Ovary (tissue), 9 donors: Measurements from ENCODE around the gene KDM2A. TPM values are rescaled to one million over a fixed set of nuclear protein-coding genes. Genes with fewer than 3 reads are reported as not detected.

Source experiments
- DNase-seq, 5 donors: peaks; one replicate each; pipeline ENCODE4 v3.0.0-alpha.2; 2019 to 2020
- H3K27ac ChIP-seq, 2 donors: fragments of 200-600 bp; one replicate each; pipeline versions ENCODE4 v1.5.1 to v1.8.0; 2019 to 2022
- H3K27me3 ChIP-seq: fragments of 200-600 bp; one replicate; pipeline ENCODE4 v1.8.0; 2022
- H3K36me3 ChIP-seq: fragments of 200-600 bp; sonication (generic); one replicate; pipeline ENCODE4 v1.5.1; 2019
- H3K4me1 ChIP-seq: one replicate; pipeline ENCODE4 v1.8.1; 2013; ENCODE audit warnings: mild to moderate bottlenecking, moderate library complexity; ENCODE audit not compliant: insufficient read depth
- H3K4me3 ChIP-seq: fragments of 200-600 bp; sonication (generic); one replicate; pipeline ENCODE4 v1.5.1; 2017
- H3K9me3 ChIP-seq, 2 donors: fragments of 200-600 bp in 1 of 2; sonication (generic) in 1 of 2; one replicate each; pipeline versions ENCODE4 v1.5.1 to v1.8.1; 2013 to 2019; ENCODE audit warnings: mild to moderate bottlenecking in 1 of 2, moderate library complexity in 1 of 2
- EP300 ChIP-seq: sonication (generic); formaldehyde crosslinking; IDR thresholded peaks from one replicate; pipeline ENCODE4 v1.6.1; 2017; ENCODE audit warnings: antibody characterized with exemption
- POLR2A ChIP-seq: fragments of 450-650 bp; IDR thresholded peaks from one replicate; pipeline ENCODE4 v1.6.1; 2017; ENCODE audit warnings: antibody characterized with exemption, mild to moderate bottlenecking, moderate library complexity
- WGBS, 3 donors: extraction: QIAGEN DNeasy Blood & Tissue Kit in 1 of 3; methylation state at CpG; one replicate each; pipeline versions ENCODE4 v1.1.5 to v1.1.7; 2013 to 2017; 5-methylcytosine and 5-hydroxymethylcytosine counted together
- intact Hi-C, 4 donors: fragments of 100-400 bp; cut with DNase I; formaldehyde crosslinking; loops; one replicate each; pipeline versions ENCODE4 v1.11.0 to v1.15.1; 2022 to 2023
- polyA plus RNA-seq, 2 donors: library from polyadenylated mRNA; stranded (reverse); fragments of 200-250 nt in 1 of 2; fragments of 350-450 nt in 1 of 2; fragmentation: Illumina TruSeq in 1 of 2; extraction: RNeasy Lipid Tissue Mini Kit (QIAGEN cat#74804) in 1 of 2; gene quantifications; one replicate each; pipeline ENCODE4 v1.2.3, GENCODE V29; 2013 to 2014
- total RNA-seq, 7 donors: library from RNA; depleted of rRNA in 2 of 7; stranded (reverse); fragments of >200 nt in 2 of 7; fragmentation: NEBNext Ultra II Directional in 3 of 7; extraction: Animal tissue kit (Norgen Biotek cat#: 25700) in 3 of 7; gene quantifications; one replicate each; pipeline versions ENCODE4 v1.1.0 to v1.2.4, GENCODE V29; 2016 to 2023
- TF ChIP-seq, protein P1 (sequence below), 3 donors: fragments of 450-650 bp in 2 of 3; fragments of 200-600 bp in 1 of 3; IDR thresholded peaks; one replicate each; pipeline versions ENCODE4 v1.5.1 to v1.8.0; 2016 to 2022; ENCODE audit warnings: antibody characterized with exemption in 3 of 3, mild to moderate bottlenecking in 1 of 3
- donor health status: DM: no; HTN: no; CAD: no; lungs with moderate emphysema.
- donor health status: DM: no; HTN: no; CAD: no.
- donor health status: Bipolar disorder and iron deficiency.
- donor health status: DM: yes; HTN: yes; CAD: no.
- donor health status: DM: no; HTN: no; CAD: no.
- donor health status: DM: yes; HTN: yes; CAD: no.

The KDM2A gene
- total and polyA plus RNA-seq, 9 donors = 33.5 to 76.9 (median 53.0) TPM

DNA sequence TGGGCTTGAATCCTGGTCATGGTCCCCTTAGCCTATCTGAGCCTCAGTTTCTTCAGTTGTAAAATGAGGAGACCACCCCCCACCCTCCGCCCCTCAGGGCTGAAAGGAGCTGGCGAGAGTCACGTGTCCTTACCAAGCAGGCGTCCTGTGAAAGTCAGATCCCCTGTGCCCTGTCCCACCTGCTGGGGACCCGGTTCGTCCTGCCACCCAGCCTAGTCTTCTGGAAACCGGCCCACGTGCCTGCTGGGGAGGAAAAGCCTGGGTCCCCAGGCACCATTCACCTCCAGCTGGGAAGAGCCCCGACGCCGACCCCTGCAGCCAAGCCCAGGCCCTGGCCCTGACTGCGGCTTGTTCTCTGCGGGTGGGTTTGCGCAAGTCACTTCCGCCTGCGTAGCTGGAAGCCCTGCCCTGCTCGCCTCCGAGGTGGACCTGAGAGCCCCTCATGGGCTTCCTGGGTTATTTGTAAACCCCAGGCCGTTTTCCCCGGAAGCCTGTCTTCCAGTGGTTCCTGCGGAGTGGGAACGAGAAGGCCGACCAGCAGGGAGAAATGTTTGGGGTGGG lies 183.6 kb downstream of the KDM2A start:
- peak in 4 of 5 donors; percentile 48 to 71 (median 54) for DNase-seq
- TF ChIP-seq, protein P1, sequence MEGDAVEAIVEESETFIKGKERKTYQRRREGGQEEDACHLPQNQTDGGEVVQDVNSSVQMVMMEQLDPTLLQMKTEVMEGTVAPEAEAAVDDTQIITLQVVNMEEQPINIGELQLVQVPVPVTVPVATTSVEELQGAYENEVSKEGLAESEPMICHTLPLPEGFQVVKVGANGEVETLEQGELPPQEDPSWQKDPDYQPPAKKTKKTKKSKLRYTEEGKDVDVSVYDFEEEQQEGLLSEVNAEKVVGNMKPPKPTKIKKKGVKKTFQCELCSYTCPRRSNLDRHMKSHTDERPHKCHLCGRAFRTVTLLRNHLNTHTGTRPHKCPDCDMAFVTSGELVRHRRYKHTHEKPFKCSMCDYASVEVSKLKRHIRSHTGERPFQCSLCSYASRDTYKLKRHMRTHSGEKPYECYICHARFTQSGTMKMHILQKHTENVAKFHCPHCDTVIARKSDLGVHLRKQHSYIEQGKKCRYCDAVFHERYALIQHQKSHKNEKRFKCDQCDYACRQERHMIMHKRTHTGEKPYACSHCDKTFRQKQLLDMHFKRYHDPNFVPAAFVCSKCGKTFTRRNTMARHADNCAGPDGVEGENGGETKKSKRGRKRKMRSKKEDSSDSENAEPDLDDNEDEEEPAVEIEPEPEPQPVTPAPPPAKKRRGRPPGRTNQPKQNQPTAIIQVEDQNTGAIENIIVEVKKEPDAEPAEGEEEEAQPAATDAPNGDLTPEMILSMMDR (IDR thresholded peaks at IDR 0.05) = no peak
- no peak for TF ChIP-seq POLR2A
- TF ChIP-seq EP300 = no peak
- no peaks in the 10 kb centered on the region for H3K27me3 ChIP-seq
- 20 to 28% (median 21%) methylated on average over 20 to 23 of the region's 23 CpGs for WGBS, 3 donors
- H3K36me3 ChIP-seq = no peaks in the 10 kb centered on the region
- peaks cover 9% of the 10 kb centered on the region for H3K4me1 ChIP-seq
- H3K27ac ChIP-seq = peak overlapping the region; percentile 81 to 82
- peak overlapping the region; percentile 61 for H3K4me3 ChIP-seq
- H3K9me3 ChIP-seq = no peaks in the 10 kb centered on the region
- intact Hi-C loops = no loop called here

DNA sequence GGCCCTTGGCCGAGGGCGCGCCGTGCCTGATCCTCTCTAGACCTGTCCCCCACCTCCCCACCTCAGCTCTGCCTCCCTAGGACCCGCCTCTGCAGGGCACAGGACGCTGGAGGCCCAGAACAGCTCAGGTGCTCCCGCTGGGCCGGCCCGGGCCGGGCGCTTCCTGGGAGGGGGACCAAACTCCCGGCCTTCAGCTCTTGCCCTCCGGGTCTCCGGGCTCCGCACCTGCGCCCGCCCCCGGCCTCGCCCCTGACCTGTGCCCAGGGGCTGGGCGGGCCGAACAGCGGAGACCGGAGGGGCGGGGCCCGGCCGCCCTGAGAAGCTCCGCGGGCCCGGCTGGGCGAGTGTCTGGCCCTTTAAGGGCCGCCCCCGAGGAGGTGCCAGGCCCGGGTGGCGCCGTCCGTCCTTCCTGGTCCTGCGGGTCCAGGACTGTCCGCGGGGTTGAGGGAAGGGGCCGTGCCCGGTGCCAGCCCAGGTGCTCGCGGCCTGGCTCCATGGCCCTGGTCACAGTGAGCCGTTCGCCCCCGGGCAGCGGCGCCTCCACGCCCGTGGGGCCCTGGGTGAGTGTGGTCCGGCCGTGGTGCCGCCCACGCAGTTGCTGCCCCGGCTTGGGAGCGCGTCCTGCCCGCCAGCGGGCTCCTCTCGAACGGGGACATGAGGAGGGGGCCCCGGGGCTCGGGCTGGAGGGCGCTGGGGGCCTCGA lies 184.2 kb downstream of the KDM2A start, which contains the start of gene SSH3:
TSS of gene SSH3 (plus strand) at position 399 of the 703 bp plus-strand sequence. CDS start at position 495, 96 bp downstream.
- Histone ChIP-seq H3K27me3 (no peaks in the 10 kb centered on the region), H3K4me1 (peaks cover 9% of the 10 kb centered on the region), H3K9me3 (no peaks in the 10 kb centered on the region), H3K27ac (peak within 1 kb of the TSS; percentile 81 to 82), H3K36me3 (no peaks in the 10 kb centered on the region), H3K4me3 (peak within 1 kb of the TSS; percentile 61)
- peak; percentile 70 to 79 (median 73) for DNase-seq
- intact Hi-C loops = no loop called here
- WGBS, 3 donors = 1% methylated on average over 50 to 65 of the region's 65 CpGs
- TF ChIP-seq, protein P1 (IDR thresholded peaks at IDR 0.05) = no peak
- TF ChIP-seq POLR2A = peak; percentile 39
- no peak for TF ChIP-seq EP300

DNA sequence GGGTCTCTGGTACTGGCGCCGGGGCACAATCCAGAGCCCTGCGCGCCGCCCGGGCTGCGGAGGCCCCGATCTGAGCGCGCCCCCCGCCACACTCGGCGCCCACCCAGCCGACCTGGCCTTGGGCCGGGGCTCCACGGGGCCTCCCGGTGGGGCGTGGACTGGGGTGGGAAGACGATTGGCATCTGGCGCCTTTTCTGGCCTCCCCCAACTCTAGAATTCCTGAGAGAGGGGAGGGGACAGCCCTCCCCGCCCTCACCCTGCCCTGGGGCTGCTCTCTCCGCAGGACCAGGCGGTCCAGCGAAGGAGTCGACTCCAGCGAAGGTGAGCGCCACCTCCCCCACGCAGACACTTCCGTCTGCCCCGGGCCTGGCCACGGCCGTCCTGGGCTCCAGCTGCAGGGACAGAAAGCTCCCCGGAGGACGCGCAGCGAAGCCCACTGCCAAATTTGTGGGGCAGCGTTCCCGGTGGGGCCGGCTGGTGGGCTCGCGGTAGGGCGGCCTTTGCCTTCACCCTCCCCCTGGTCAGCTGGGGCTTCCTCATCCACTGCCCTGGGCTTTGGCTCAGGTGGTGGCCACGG lies 184.9 kb downstream of the KDM2A start:
- H3K27me3 ChIP-seq = no peaks in the 10 kb centered on the region
- TF ChIP-seq, protein P1 (IDR thresholded peaks at IDR 0.05) = no peak
- TF ChIP-seq EP300 (no peak), POLR2A (no peak)
- peaks cover 9% of the 10 kb centered on the region for H3K4me1 ChIP-seq
- peak overlapping the region; percentile 61 for H3K4me3 ChIP-seq
- H3K9me3 ChIP-seq = no peaks in the 10 kb centered on the region
- H3K36me3 ChIP-seq = no peaks in the 10 kb centered on the region
- intact Hi-C loops = no loop called here
- H3K27ac ChIP-seq = peak overlapping the region; percentile 81 to 82
- peak in 4 of 5 donors; percentile 39 to 71 (median 56) for DNase-seq
- WGBS, 3 donors = 1 to 8% (median 2%) methylated on average over 22 to 43 of the region's 43 CpGs

DNA sequence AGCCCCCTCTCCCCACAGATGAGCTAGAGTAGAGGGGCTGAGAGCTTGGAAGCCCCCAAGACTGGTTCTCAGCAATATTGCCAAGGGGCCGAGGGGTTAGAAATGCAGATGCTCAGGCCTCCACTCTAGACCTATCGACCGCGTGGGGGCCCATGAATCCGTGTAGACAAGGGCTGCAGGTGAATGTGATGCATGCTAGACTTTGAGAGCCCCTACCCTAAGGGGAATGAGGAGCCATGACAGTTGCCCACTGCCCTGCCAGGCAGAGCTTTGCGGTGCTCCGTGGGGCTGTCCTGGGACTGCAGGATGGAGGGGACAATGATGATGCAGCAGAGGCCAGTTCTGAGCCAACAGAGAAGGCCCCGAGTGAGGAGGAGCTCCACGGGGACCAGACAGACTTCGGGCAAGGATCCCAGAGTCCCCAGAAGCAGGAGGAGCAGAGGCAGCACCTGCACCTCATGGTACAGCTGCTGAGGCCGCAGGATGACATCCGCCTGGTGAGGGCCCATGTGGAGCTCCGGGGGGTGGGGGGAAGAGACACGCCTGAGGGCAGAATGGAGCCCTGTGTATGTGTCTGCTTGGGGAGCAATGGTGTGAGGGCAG lies 185.5 kb downstream of the KDM2A start:
- H3K27ac ChIP-seq = peak overlapping the region in 1 of 2 donors; percentile 82
- DNase-seq = peak in 2 of 5 donors; percentile 20 to 33
- intact Hi-C loops = loop anchor here in 1 of 4 donors (5.0 kb wide), 1 partner anchor 32 kb away; no protein-coding TSS in a partner anchor
- no peaks in the 10 kb centered on the region for H3K27me3 ChIP-seq
- 76 to 87% (median 79%) methylated on average over 14 of the region's 14 CpGs for WGBS, 3 donors
- H3K9me3 ChIP-seq = no peaks in the 10 kb centered on the region
- TF ChIP-seq POLR2A (no peak), EP300 (no peak)
- TF ChIP-seq, protein P1 (IDR thresholded peaks at IDR 0.05) = no peak
- H3K4me1 ChIP-seq = peaks cover 9% of the 10 kb centered on the region
- H3K4me3 ChIP-seq = peak overlapping the region; percentile 61
- no peaks in the 10 kb centered on the region for H3K36me3 ChIP-seq
